K562 (cell line): ENCODE results near the gene HPSE2. TPM values are rescaled to one million over a fixed set of nuclear protein-coding genes. Genes with fewer than 3 reads are reported as not detected.

Source experiments
- ATAC-seq: fragments of 200-7000 bp; cut with Tn5 transposase; 3 replicates; pipeline ENCODE4 v1.9.1; 2020; ENCODE audit warnings: moderate library complexity
- BruUV-seq: library from RNA; stranded (reverse); fragments of 400-500 nt; replicated peaks from 2 replicates; lab custom pipeline; 2021; lab: Mats Ljungman, UMichigan
- CTCF ChIA-PET: fragments of 300-600 bp; formaldehyde crosslinking; extraction: SDS; loops from one replicate; lab custom pipeline; 2021; ENCODE audit warnings: low intra/inter-chr PET ratio; lab: Yijun Ruan, JAX
- POLR2A ChIA-PET: fragments of 300-600, 350-650 bp; sonication (Branson Sonifier 250); formaldehyde crosslinking; extraction: SDS; loops from one replicate; lab custom pipeline; 2021; ENCODE audit warnings: antibody characterized with exemption, inconsistent platforms; lab: Yijun Ruan, JAX
- DNase-seq, 4 experiments: peaks; one replicate each; pipeline versions ENCODE4 v3.0.0 to v3.0.0-alpha.2; 2011 to 2018; ENCODE audit warnings: low spot score in 3 of 4, mixed read lengths in 3 of 4; ENCODE audit errors: extremely low read depth in 1 of 4
- FAIRE-seq: peaks from 2 replicates; lab custom pipeline; 2011; peaks lifted over from hg19 to GRCh38; lab: Jason Lieb, UNC
- H2AFZ ChIP-seq: 2 replicates; pipeline ENCODE4 v1.6.0; 2011; ENCODE audit warnings: low read depth, low read length, control low read depth, inconsistent platforms
- H3K27ac ChIP-seq: fragments of 200-600 bp; 3 replicates; pipeline ENCODE4 v1.8.0; 2011; ENCODE audit warnings: low read depth, mild to moderate bottlenecking, control low read depth, inconsistent platforms, low read length, moderate library complexity, mixed read lengths; ENCODE audit errors: extremely low read depth
- H3K27me3 ChIP-seq, 2 experiments: fragments of 300-600 bp in 1 of 2; 2 replicates in 1 of 2; 3 replicates in 1 of 2; pipeline versions ENCODE4 v1.6.0 to v1.8.0; 2011; ENCODE audit warnings: inconsistent platforms in 2 of 2, low read length in 2 of 2, mild to moderate bottlenecking in 1 of 2, mixed read lengths in 1 of 2, moderate library complexity in 1 of 2; ENCODE audit not compliant: control insufficient read depth in 2 of 2, insufficient read depth in 2 of 2
- H3K36me3 ChIP-seq: fragments of 300-600 bp; 3 replicates; pipeline ENCODE4 v1.8.0; 2011; ENCODE audit warnings: mild to moderate bottlenecking, low read length, inconsistent platforms; ENCODE audit not compliant: control insufficient read depth, insufficient read depth
- H3K4me1 ChIP-seq, 2 experiments: fragments of 200-600 bp in 1 of 2; replicated peaks in 1 of 2; 2 replicates in 1 of 2; 3 replicates in 1 of 2; pipeline versions ENCODE4 v1.5.1 to v1.8.0; 2011; ENCODE audit warnings: inconsistent platforms in 2 of 2, low read length in 2 of 2, mild to moderate bottlenecking in 1 of 2, mixed read lengths in 1 of 2, moderate library complexity in 1 of 2; ENCODE audit not compliant: control insufficient read depth in 2 of 2, insufficient read depth in 2 of 2
- H3K4me2 ChIP-seq: 2 replicates; pipeline ENCODE4 v1.6.1; 2011; ENCODE audit warnings: low read length, control low read depth, inconsistent platforms, mixed read lengths; ENCODE audit not compliant: insufficient read depth
- H3K4me3 ChIP-seq: fragments of 200-600 bp; sonication (generic), shearing (Covaris generic); 2 replicates; pipeline ENCODE4 v1.5.1; 2016; ENCODE audit warnings: control low read depth, inconsistent platforms
- H3K79me2 ChIP-seq: fragments of 200-600 bp; 3 replicates; pipeline ENCODE4 v1.8.0; 2011; ENCODE audit warnings: low read length, inconsistent platforms; ENCODE audit not compliant: control insufficient read depth, insufficient read depth
- H3K9ac ChIP-seq, 2 experiments: 2 replicates each; pipeline versions ENCODE4 v1.6.0 to v1.6.1; 2011; ENCODE audit warnings: low read depth in 2 of 2, low read length in 2 of 2, control low read depth in 1 of 2, inconsistent platforms in 1 of 2, mild to moderate bottlenecking in 1 of 2, mixed read lengths in 1 of 2; ENCODE audit not compliant: insufficient read depth in 1 of 2
- H3K9me1 ChIP-seq: one replicate; pipeline ENCODE4 v1.6.0; 2011; ENCODE audit warnings: inconsistent platforms, mild to moderate bottlenecking, low read length, moderate library complexity; ENCODE audit not compliant: control insufficient read depth, insufficient read depth
- H3K9me3 ChIP-seq: replicated peaks from 2 replicates; pipeline ENCODE4 v1.5.1; 2011; ENCODE audit warnings: low read depth, low read length, inconsistent platforms; ENCODE audit not compliant: control insufficient read depth, insufficient read depth
- H4K20me1 ChIP-seq: replicated peaks from 2 replicates; pipeline ENCODE4 v1.6.1; 2011; ENCODE audit warnings: low read length, inconsistent platforms, mixed read lengths; ENCODE audit not compliant: control insufficient read depth, insufficient read depth
- CREB3 ChIP-seq: fragments of 450-650 bp; conservative IDR thresholded peaks from 2 replicates; pipeline ENCODE4 v1.6.1; 2016; ENCODE audit warnings: missing genetic modification characterization, low read depth, mild to moderate bottlenecking, missing compliant biosample characterization, moderate library complexity
- EWSR1 ChIP-seq: fragments of 450-650 bp; IDR thresholded peaks from 2 replicates; pipeline ENCODE4 v1.6.1; 2018; ENCODE audit warnings: borderline replicate concordance, mild to moderate bottlenecking, low read depth, moderate library complexity; ENCODE audit not compliant: partially characterized antibody
- GMEB1 ChIP-seq: fragments of 250-450 bp; sonication (Bioruptor Pico); IDR thresholded peaks from 2 replicates; pipeline ENCODE4 v1.4.0; 2020; ENCODE audit warnings: mild to moderate bottlenecking
- IRF2 ChIP-seq: sonication (generic); formaldehyde crosslinking; IDR thresholded peaks from 2 replicates; pipeline ENCODE4 v1.8.1; 2022; ENCODE audit warnings: mild to moderate bottlenecking, missing genetic modification reagents
- LEF1 ChIP-seq: fragments of 450-650 bp; IDR thresholded peaks from 2 replicates; pipeline ENCODE4 v1.6.1; 2016; ENCODE audit warnings: mild to moderate bottlenecking
- PHF20 ChIP-seq: fragments of 450-650 bp; IDR thresholded peaks from 2 replicates; pipeline ENCODE4 v1.6.1; 2018; ENCODE audit not compliant: partially characterized antibody
- RUNX1 ChIP-seq: sonication (generic); IDR thresholded peaks from 2 replicates; pipeline ENCODE4 v1.6.1; 2016; ENCODE audit warnings: antibody characterized with exemption, low read depth
- SMAD2 ChIP-seq: fragments of 150-350 bp; IDR thresholded peaks from 2 replicates; pipeline ENCODE4 v1.6.1; 2014; ENCODE audit warnings: low read depth, mild to moderate bottlenecking, low read length
- ZBED1 ChIP-seq: IDR thresholded peaks from 2 replicates; pipeline ENCODE4 v1.6.1; 2014
- in situ Hi-C: fragments of 300-500 bp; cut with MboI; formaldehyde crosslinking; loops from 4 replicates; pipeline ENCODE4 v1.15.0; 2018; ENCODE audit warnings: inconsistent platforms, mixed read lengths
- intact Hi-C: fragments of 100-400 bp; cut with micrococcal nuclease; formaldehyde crosslinking; loops from 2 replicates; pipeline ENCODE4 v1.14.2; 2022
- polyA plus RNA-seq, 8 experiments: library from polyadenylated mRNA; depleted of rRNA in 4 of 8; stranded (reverse) in 5 of 8; unstranded in 3 of 8; fragments of >200 nt; fragmentation: Nextera tagmentation in 2 of 8; fragmentation: Illumina TruSeq in 1 of 8; extraction: Ambion mirVana in 2 of 8; extraction: Trizol in 1 of 8; gene quantifications; 2 replicates each; pipeline versions ENCODE4 v1.2.1 to v1.2.3, GENCODE V29; 2011 to 2014; ENCODE audit warnings: inconsistent platforms in 1 of 8, missing spikeins in 1 of 8
- total RNA-seq, 7 experiments: library from RNA; depleted of rRNA in 6 of 7; stranded (reverse); fragments of >200 nt in 6 of 7; fragmentation: Illumina TruSeq in 2 of 7; extraction: Trizol in 2 of 7; gene quantifications; 2 replicates each; pipeline versions ENCODE4 v1.2.1 to v1.2.3, GENCODE V29; 2011 to 2021; ENCODE audit warnings: low replicate concordance in 1 of 7

Gene HPSE2
- total and polyA plus RNA-seq, 9 of the 15 experiments (the other 6 are each of a cell fraction or from before 2014, with no cell fraction given): 0.03 to 0.10 (median 0.04) TPM; not detected in 2

GRCh38 chr10:99143011-99143410 lies 92.6 kb downstream of the HPSE2 start:
- no peak for TF ChIP-seq GMEB1 (CRISPR knock-in tag)
- no peak for TF ChIP-seq IRF2
- no peak for TF ChIP-seq PHF20
- TF ChIP-seq ZBED1: no peak
- no peak for TF ChIP-seq EWSR1
- TF ChIP-seq RUNX1: no peak
- TF ChIP-seq CREB3 (tag): no peak
- no peak for TF ChIP-seq SMAD2
- no peak for TF ChIP-seq LEF1
- ChIA-PET CTCF (no interaction called here), POLR2A (no interaction called here)
- Histone ChIP-seq H3K4me3 (no peak overlapping the region), H3K9ac (no peak overlapping the region), H3K27ac (no peak overlapping the region), H2AFZ (no peak overlapping the region), H3K79me2 (no peaks in the 10 kb centered on the region), H4K20me1 (no peaks in the 10 kb centered on the region), H3K9me1 (no peaks in the 10 kb centered on the region), H3K4me1 (no peaks in the 10 kb centered on the region), H3K36me3 (no peaks in the 10 kb centered on the region), H3K9me3 (no peaks in the 10 kb centered on the region), H3K27me3 (no peaks in the 10 kb centered on the region), H3K4me2 (no peak overlapping the region)
- FAIRE-seq (no peak), DNase-seq (no peak), ATAC-seq (no peak)
- BruUV-seq: no TSS peak
- intact Hi-C loops (no loop called here), in situ Hi-C loops (no loop called here)
